Fibroblast of skin of left quadriceps (primary cell): Measurements from ENCODE around the gene PROX2.

Source experiments
- DNase-seq, 2 experiments: peaks; one replicate each; pipeline ENCODE4 v3.0.0-alpha.2; 2013; ENCODE audit warnings: low read depth in 2 of 2

The PROX2 gene, protein sequence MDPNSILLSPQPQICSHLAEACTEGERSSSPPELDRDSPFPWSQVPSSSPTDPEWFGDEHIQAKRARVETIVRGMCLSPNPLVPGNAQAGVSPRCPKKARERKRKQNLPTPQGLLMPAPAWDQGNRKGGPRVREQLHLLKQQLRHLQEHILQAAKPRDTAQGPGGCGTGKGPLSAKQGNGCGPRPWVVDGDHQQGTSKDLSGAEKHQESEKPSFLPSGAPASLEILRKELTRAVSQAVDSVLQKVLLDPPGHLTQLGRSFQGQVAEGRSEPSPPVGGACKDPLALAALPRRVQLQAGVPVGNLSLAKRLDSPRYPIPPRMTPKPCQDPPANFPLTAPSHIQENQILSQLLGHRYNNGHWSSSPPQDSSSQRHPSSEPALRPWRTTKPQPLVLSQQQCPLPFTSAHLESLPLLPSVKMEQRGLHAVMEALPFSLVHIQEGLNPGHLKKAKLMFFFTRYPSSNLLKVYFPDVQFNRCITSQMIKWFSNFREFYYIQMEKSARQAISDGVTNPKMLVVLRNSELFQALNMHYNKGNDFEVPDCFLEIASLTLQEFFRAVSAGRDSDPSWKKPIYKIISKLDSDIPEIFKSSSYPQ

DNA sequence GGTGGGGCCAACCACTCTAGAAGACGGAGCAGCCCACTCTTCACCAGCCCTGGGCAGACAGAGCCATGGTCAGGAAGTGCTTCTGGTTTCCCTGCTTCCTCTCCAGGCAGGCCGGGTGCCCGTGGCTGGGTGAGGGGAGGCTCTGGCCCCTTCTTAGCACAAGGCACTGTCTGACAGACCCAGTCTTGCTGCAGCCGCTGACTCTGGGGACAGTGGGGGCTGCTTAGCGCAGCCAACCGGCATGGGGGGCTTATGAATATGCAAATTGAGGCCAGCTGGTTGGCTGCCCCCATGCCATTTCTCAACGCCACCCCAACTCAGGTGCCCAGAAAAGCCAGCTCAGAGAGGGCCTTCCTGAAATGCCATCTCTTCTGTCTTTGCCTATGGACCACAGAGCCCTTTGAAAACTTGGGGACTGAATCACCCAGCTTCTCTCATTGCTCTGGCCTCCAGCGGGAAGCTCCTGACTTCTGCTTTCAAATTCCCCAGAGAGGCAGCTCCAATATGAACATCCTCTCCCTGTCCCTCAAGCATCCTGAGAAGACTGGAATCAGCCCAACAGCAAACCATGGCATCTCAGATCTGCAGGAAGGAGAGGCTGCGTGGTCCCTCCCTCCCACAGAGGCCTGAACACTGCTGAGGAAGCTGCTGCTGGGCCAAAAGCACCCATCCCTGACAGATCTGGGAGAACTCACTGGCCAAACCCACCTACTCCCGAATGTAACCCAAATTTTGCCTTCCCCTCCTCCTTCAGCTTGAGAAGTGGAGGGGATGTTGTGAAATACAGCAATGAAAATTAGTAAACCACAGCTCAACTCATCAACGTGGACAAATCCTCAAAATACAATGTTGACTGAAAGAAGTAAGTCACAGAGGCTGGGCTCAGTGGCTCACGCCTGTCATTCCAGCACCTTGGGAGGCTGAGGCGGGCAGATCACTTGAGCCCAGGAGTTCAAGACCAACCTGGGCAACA lies at the start of gene PROX2:
PROX2 (minus strand) TSS at position 205 of the 973 bp plus-strand sequence. CDS start 12,311 bp downstream, outside the sequence.
- DNase-seq, result no peak

DNA sequence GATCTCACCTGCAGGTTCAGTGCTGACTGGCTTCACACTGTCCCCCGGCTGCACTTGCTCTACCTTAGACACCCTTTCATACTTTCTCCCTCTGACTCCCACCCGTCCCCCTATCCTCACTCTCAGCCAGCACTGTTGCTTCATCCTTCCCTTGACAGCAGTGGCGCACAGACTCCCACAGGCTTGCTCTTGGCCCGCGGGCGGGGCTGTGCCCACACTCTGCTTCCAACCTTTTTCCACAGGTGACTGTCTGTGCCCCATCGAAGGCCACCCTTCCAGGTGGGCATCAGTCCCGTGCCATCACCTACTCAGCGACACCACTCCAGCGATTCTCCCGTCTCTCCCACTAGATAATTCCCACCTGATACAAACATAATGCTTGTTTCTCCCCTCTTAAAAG lies 48.1 kb upstream of the PROX2 start:
- DNase-seq, result no peak

DNA sequence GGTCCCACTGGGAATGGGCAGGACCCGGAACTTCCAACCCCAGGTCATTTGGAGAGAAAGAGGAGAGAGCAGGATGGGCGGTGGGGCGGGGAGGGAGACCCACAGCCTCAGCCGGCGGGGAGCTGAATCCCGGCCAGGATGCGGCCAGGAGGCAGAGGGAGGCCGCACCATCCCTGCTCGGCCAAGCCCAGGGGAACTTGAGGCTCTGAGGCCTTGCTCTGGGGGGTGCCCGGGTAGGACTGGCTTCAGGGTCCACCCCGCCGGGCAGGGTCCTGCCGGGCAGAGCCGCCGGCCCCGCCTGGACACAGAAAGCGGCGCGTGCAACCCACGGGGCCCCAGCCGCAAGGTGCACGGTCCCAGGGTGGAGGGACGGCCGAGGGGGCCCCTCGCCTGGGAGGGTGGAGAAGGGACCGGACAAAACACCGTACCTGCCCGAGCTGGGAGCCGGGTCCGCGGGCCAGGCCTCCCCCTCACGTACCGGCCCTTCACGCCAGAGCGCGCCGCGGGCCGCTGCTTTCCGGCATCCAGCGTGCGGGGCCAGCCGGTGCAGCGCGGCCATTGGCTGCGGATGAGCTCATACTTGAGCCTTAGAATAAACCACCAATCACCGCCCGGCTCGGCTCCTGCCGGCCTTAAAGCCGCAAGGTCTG lies 46.9 kb upstream of the PROX2 start, which contains the start of gene RPS6KL1:
RPS6KL1 (minus strand) TSS at position 509 of the 650 bp plus-strand sequence. CDS start 1,719 bp downstream, outside the sequence.
- peak in 1 of 2 experiments; percentile 20 for DNase-seq

DNA sequence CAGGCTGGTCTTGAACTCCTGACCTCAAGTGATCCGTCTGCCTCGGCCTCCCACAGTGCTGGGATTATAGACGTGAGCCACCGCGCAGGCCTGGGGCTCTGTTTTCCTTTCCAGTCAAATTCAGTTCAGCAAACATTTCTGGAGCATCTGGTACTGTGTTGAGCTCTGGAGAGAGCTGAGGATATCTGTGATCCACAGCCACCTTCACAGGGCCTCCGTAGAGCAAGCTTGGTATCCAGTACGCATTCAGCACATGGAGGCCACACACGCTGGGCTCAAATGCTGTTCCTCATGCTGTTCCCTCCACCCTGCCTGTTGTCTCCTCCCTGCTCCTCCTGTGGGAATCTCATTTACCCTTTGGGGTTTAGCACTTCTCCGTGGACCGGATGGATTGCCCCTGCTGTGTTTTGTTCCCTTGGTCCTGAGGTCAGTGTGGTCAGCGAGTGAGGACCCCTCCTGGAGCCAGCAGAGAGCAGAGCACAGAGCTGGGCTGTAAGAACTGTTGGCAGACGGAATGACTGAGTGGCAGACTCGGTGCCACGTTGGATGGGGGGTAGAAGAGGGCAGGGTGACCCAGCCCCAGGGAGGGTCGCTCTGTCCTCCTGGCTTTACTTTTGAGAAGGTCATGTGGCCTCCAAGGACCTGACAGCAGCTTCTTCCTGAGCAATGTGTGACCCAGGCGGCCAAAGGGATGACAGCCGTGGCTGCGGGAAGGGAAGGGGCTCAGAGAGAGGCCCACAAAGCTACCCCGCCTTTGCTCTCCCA lies 46.2 kb upstream of the PROX2 start:
- DNase-seq, result no peak

DNA sequence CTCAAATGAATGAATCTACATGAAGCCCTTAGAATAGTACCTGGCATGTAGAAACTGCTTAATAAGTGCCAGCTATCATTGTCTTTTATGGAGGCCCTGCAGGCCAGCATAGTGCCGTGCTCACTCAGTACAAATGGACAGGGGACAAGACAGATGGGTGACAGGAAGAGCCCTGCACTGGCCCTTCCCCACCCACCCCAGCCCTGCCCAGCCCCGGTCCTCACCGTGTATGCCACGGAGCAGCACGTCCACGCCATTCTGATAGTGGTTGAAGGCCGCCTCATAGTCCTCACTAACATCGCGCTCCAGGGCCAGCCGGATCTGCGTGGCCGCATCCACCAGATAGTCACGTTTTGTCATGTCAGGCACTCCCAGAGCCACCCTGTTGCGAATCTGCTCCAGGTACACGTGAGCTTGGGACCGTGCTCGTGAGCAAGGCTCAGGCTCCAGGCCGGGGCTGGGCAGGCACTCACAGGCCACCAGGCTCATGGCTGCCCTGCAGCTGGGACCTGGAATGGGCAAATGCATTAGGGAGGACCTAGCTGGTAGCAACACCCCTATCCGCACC lies 45.2 kb upstream of the PROX2 start:
- DNase-seq, result no peak

DNA sequence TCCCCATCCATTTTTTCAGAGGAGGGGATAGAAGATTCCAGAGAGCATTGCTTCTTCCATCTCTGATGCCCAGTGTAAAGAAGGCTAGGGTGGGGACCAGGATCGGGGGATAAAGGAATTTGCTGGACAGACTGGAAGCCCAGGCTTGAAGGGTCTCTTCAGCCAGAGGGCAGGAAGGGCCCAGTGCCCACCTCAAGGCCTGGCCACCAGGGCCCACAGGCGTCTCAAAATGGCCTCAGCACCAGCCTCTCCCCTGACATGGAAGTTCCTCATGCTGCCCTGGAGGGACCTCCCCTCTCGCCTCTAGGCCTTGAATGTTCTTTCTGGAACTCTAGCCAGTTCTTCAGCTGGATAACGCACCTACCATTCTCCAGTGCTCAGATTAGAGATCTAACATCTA lies 44.3 kb upstream of the PROX2 start:
- no peak for DNase-seq

DNA sequence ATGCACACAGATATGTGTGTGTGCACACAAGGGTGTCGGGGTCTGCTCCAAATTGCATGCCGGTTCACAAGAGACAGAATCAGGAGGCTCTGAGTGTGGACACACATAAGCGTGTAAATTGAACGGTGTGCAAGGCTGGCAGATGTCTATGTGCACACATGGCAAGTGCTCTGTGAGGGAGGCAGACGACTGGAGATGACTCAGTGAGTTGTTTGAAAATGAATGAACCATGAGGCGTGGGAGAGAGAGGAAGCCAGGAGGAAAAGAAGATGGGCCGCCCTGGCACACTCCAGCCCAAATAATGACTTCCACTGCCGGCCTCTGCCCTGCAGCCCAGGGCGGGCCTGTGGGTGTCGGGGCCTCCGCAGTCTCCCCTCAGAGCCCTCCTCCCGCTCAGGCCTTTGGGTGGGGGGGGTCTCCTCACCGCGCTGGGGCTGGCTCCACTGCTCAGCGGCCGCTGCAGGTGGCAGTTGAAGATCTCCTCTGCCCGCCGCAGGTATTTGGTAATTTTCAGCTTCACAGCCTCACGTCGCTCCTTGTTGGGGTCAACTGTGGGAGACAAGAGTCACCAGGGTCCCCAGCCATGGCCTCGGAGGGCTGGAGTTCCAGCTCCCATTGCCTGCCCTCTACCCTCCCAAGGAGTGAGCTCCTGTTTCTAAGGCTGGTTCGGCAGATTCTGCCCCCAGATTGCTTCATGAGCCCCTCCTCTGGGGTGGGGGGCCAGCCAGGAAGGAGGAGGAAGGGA lies 43.6 kb upstream of the PROX2 start:
- DNase-seq, result no peak

DNA sequence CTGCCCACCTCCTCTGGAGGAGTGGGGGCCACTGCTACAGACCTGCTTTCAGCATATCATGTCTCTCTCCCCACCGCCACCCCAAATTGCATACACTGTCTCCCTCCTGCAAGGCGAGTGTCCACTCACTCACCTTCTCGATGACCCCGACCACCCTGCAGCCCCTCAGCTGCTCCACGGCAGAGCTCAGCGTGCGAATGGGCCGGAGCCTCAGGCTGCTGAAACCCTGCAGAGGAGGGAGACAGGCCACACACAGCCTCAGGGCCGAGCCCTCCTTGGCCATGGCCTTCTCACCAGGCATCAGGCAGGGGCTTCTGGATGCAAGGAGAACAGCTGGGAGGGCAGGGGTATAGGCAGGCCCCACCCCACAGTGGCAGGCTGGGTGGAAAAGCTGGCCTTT lies 42.4 kb upstream of the PROX2 start:
- no peak for DNase-seq

DNA sequence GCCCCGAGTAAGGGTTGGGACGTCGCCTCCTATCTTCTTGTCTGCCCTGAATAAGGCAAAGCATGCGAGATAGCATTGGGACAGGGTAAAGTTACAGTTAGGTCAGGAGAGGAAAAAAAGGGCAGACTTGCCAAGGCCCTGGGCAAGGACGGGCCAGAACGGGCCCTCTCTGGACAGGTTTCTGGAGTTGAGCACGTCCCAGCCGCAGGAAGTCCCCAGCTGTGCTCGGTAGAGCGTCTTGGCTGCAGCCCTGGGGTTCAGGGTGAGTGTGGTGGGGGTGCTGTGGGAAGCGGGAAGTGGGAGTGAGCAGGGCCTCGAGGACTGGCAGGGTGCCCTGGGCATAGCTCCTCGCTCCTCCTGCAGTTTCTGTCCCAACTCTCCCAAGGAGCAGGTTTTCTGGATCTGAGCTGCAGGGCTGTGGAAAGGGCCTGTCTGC lies 41.7 kb upstream of the PROX2 start:
- no peak for DNase-seq

DNA sequence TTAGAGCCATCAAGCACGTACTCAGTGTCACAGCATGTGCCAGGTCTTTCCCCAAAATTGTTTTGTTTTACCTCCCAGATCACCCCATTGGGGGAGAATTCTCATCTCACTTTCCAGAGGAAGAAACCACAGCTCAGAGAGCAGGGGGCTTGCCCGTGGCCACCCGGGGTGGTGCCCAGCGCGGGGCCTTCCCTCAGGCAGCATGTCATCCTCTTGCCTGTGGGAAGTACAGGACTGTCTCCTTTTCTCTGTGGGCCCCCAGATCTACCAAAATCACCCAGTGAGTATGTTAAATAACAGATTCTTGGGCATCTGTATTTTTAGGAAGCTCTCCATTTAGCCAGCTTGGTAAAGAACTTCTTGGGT lies 41.2 kb upstream of the PROX2 start:
- no peak for DNase-seq

DNA sequence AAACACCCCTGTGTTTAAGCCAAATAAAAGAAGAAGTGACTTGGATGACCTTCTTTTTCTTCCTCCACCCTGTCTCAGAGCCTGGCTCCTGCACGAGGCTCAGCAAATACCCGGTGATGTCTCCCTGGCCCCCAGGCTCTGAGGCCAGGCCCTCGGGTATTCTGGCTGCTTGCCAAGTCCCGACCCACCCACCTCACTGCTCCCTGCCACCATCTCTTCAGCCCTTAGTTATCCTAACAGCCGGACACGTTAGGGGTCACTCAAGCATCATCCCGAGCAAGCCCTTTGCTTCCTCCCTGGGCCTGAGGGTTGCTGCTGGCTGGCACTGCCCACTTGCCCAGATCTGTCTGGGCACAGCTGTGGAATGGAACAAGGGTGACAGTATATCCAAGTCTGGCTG lies 39.9 kb upstream of the PROX2 start:
- DNase-seq, result no peak

DNA sequence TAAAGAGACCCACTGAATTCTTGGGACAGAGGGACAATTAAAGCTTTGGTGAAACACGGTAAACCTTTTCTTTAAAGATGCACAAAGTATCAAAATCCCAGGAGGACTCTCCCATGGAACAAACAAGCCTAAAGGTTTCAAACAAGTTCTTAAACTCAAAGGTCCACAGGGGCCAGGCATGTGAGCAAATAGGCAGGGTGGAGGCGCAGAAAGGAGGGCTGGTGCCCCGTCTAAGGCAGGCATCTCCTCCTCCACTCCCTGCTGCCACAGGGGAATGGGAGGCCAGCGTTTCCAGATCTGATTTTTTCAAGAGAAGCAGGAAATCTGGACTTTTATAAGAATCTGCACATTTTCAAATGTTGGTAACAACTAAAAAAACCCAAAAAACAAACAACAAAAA lies 39.5 kb upstream of the PROX2 start:
- DNase-seq, result no peak

DNA sequence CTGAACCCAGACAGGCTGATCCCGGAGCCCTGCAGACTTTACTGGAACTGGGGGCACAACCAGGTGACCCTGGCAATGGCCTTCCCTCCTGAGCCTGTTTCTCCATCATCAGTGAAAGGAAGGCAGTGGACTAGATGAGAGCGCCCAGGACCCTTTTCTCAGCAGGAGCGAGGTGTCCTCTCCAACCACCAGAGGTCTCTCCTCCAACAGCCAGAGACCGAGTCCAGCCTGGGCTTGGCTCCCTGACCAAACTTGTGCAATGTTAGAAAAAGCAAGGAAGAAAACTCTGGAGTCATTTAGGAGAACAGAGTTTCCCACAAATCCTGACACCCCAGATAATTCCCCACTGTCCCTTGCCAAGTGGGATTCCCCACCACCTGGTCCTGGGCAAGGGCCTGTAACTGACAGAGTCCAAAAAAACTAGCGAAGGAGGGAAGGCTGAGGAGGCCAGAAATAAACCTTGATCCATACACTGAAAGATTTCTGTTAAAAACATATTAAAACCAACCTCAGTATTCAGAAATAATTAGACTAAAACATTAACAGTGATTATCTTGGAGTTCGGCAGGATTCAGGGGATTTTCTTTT lies 38.1 kb upstream of the PROX2 start:
- peak; percentile 44 to 45 for DNase-seq

DNA sequence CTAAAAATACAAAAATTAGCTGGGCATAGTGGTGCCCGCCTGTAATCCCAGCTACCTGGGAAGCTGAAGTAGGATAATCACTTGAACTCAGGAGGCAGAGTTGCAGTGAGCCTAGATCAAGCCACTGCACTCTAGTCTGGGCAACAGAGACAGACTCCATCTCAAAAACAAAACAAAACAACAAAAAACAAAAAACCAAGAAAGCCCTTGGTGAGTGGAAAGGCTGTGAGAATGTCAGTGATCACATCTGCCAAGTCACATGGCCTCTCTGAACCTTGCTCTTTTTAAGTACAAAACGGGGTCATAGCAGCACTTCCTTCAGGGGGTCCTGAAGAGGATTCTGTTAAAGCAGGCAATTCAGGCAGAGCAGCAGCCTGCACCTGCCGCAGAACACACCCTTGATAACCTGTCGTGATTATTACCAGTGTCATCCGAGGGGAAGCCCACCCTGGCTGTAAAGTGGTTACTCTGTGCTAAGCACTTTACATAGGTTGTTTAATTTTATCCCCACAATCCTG lies 37.5 kb upstream of the PROX2 start:
- DNase-seq, result no peak

DNA sequence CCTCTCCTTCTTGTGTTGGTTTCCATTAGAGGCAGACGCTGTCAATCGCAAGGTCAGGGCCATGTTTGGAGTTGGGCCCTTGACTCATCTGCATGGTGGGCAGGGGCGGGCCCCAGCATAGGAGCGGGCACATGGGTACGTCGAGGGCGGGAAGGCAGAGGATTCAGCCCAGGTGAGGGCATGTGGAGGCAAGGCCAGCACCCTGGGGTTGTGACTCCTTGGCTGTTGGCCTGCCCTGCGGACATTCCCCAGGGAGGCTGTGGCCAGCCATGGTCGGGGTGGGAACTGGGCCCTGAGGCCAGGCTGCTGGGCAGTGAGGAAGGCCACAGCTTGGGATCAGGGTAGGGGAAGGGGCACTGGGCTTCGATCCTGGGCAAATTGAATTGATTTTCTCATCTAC lies 36.9 kb upstream of the PROX2 start:
- no peak for DNase-seq

DNA sequence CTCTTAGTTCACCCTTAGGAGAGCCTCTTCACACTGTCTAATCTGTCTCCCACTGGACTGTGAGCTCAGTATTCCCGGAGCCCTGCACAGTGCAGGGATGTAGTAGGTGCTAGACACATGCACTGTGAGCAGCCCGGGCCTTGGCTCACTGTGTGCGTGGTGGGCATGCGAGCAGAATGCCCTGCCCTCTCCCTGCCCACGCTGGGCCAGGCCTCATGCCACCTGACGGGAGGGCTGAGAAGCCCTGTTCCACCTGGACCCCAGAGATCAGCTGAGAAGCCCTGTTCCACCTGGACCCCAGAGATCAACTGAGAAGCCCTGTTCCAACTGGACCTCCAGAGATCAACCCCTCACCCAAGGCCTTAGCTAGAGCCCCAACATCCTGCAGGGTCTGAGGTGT lies 36.2 kb upstream of the PROX2 start:
- DNase-seq, result no peak

DNA sequence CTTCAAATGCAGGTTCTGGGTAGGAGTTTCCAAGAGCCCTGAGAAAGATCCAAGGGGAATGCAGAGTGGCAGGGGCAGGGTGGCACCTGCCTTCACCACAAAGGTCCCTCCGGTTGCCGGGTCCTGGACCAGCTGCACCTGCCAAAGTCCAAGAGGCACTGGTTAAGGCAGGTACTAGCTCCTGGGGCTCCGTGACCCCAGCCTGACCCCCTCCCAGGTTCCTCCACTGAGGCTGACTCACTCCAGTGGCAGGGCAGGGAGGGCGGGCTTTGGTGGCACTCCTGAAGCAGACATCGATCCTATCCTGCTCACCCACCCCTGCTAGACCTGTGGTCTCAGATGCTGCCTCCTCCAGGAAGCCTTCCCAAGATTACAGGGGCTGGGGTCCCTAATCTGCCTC lies 35.8 kb upstream of the PROX2 start:
- DNase-seq, result no peak

DNA sequence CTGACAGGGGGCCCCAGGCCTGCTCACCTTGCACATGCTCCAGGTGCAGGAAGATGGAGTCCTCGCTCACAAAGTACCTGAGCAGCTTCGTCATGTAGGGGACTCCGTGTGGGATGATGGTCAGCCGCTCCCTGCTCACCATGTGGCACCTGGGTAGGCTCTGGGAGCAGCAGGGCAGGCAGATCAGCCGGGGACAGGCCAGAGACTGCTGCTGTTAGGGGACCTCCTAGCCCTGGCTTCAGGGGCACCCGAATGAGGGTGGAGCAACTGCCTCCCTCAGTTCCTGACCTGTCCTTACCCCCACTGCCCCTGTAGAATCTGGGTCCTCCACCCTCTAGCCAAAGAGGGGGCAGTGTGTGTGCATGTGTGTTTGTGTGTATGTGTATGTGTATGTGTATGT lies 35.3 kb upstream of the PROX2 start:
- DNase-seq, result no peak

DNA sequence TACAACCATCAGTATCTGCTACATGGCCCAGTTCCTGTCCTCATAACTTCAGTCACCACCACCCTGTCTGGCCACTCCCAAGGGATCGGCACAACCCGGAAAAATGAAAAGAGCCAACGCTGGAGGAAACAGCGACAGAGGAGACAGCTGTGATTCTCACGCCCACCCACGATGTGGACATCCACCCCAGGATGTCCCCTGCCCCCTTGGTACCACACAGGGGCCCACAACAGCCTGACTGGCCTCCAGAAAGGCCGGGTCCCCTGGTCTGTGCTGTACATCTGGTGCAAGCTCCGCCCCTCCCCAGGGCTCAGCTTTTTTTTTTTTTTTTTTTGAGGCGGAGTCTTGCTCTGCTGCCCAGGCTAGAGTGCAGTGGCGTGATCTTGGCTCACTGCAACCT lies 34.6 kb upstream of the PROX2 start:
- no peak for DNase-seq
